Stimulated activated CD4-positive, alpha-beta T cell treated with anti-CD3 and anti-CD28 coated beads, Interleukin-12 subunit alpha, Interleukin-12 subunit beta, amount 100 ng/mL, for 24 hours (primary cell): Measurements from ENCODE around the gene STK26.
"Not testable (repeated sequence)": the region's sequence is repeated elsewhere in the genome, so short reads cannot be mapped to it uniquely, and the experiment has no call there.

Source experiments
- DNase-seq, 2 experiments: peaks; one replicate each; pipeline ENCODE4 v3.0.0-alpha.2; 2020; ENCODE audit warnings: low read depth in 2 of 2

The STK26 gene

DNA sequence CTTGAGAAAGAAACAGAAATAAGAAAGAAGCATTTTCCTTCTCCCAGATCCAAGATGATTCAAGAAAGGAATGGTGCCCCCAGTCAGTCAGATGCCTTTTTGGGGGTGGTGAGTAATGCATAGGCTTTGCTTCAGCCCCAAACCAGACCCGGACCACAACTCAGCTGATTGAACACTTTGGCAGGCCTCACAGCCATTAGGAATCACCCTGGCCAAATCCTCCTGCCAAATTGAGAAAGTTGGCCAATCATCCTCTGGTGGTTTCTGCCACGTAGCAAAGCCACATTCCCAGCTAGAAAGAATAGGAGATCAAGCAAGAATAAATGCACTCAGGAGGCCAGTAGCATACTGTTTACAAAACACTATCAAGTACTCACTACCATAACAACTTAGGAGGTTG, 71.1 kb downstream of the STK26 start:
- DNase-seq: no peak

GRCh38 chrX:132098704-132099103, 75.6 kb downstream of the STK26 start:
- DNase-seq: not testable (repeated sequence)

DNA sequence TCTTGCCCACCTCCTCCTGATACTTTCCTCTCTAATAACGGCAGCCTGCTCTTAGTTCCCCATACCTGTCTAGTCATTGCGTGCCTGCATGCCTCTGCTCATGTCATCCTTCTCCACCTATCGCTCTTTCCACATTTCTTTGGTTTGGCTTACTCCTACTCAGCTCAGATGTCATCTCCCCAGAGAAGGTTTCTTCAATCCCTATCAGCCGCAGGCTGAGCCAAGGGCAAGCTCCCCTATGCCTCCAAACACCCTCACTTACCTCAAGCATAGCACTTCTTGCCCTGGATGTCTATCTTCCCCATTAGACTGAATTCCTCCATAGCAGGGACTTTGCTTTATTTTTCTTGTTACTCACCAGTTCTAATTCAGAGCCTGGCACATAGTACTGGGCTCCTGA, 78.1 kb downstream of the STK26 start:
- DNase-seq: no peak

DNA sequence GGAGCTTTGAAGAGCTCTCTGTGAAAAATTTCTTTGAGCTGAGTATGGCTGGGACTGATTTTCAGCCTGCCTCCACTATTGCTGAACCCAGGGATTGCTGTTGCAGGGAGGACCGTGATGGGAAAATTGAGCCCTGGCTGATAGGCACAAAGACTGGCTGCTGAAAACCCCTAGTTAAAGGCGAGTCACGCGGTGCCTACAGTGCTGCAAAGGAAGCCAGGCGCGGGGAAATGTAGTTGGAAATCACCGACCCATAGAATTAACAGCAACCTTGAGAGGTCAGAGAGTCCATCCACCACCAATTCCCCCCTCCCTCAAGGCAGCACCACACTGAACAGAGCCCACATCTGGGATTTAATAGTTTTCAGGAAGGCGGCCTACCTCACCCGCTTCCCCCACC, 78.7 kb downstream of the STK26 start:
- DNase-seq: no peak

GRCh38 chrX:132107291-132107690, 84.2 kb downstream of the STK26 start:
- DNase-seq: no peak

- DNase-seq: no peak
These were observed 91.5 kb downstream of the STK26 start for GRCh38 chrX:132114607-132115006.

- DNase-seq: no peak
These were observed 92.7 kb downstream of the STK26 start for GRCh38 chrX:132115792-132116191.

- no peak for DNase-seq
These were observed 95.3 kb downstream of the STK26 start for GRCh38 chrX:132118358-132118757.

DNA sequence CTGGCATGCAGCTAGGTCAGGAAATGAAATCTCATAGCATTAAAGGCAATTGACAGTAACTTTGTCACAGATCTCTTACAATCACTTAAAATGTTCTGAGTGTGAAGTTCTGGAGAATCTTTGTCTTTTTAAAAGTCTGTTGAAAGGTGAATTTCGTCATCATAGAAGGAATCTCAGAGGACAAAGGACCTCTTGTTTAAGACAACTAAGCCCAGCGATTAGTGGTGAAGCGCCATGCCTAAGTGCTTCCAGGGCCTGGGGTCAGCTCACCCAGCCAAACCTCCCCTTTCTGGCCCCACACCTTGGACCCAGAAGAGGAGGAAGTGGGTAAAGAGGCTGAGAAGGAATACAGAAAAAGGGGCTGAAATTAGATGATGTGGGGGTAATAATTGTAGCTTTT, 96.2 kb downstream of the STK26 start:
- no peak for DNase-seq

GRCh38 chrX:132119821-132120515, 96.9 kb downstream of the STK26 start:
- no peak for DNase-seq

DNA sequence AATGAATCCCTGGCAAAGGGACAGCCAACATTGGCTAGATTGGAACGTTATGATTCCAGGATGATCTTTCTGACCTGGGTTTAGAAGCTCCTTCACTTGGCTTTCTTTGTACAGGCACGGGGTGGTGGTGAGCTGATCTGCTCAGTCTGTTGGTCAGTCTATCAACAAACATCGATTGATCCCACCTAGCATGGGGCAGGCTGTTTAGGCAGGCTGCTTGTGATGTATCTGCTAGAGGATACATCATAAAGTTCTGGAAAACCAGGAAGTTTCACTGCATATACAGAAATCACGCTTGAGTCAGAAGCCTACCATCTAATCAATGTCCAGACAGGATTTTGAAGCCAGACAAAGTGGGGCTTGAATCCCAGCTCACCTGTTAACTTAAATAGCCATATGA, 97.8 kb downstream of the STK26 start:
- no peak for DNase-seq
